HG03196 (cell line): ENCODE results near the gene MINDY3.

Experiments used
- ATAC-seq: cut with Tn5 transposase; IDR thresholded peaks from one replicate; pipeline ENCODE4 v1.9.1; 2021; ENCODE audit not compliant: unreplicated experiment

MINDY3 gene

DNA sequence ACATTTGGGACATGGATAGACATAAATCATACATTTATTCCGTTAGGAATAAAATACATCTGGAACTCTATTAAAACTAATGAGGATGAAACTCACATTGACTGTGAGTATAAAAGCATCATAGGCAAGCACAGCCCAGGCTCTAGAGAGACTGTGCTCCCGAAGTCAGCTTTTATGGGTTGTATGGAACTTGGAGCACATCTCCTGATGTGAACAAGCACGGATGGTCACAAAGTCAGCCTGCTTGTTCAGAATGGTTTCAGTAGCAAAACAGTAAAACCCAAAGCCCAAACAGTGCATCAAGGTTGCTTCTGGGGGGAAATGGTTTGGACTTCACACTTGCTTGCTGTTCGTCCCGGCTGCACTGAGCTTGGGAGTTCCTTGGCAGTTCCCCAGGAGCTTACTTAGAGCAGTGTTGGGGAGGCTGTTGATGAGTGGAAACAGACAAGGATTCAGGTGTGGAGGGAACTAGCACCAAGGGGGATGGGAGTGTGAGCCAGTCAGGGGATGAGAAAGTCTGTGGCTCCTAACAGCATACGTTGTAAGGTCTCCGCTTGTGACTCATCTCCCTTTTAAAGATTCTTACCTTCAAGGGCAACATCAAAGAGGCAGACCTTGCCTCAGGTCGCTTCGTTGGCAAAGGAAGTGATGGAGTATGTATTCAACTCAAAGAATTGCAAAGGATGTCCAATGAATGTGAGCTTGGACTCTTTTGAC is 120.9 kb downstream of the MINDY3 start:
- ATAC-seq = no peak

DNA sequence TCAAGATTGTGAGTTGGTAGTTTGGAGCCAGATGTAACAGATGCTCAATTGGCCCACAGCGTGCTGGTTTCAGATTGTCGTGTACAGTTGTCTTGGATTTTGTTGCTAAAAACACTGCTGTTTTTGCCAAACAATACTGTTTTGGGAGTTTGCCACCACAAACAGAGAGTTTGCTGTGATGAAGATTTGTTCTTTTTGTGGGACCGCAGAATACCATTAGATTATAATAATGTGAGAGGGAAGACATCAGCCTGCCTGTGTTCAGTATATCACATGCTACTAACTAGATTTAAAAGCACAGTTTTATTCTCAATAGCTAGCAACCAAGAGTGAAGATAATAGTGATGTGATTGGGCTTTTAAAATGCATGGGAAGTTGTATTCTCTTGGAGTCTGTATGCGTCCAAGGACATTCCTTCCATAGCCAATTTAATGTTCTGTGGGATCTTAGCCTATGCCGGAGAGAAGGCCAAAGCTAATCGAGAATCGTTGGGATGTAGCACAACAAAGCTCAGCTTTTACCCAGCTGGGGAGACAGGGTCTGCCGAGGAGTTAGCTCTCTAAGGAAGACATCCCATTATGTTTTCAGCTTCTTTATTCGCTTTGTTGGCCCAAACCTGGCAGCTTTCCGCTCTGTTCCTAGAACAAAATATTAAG is 121.9 kb downstream of the MINDY3 start:
- no peak for ATAC-seq

DNA sequence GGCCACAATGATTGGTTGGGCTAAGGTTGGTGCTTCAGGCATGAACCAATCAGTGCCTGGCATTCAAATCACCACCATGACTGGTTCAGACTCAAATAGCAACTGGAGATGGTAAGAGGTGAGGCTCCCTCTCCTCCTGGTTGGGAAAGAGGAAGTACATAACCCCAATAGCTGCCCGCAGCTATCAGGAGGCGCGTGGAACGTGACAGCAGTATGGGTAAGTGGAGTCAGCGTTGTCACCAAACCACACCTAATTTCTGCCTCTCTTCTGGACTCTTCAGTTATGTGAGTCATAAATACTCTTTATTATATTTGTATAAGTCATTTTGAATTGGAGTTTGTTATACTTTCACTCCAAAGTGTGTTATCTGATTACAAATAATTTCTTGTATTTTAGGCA is 122.7 kb downstream of the MINDY3 start:
- ATAC-seq = no peak

DNA sequence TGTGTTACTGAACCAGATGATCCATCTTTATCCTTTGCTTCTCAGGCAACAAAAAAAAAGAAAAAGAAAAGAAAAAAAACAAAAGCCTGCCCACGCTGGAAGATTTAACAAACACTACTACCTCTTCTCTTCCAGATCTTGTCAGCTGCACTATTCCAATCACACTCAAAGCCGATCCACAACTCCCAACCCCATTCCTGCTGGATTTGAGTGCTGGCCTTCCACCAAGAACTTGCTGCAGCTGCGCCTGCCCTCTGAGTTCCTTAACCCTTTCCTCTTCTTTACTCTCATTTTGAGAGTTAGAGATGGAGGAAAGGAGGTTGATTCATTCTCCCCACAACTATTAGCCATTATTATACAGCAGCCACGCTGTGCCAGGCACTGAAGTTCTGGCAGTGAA is 124.5 kb downstream of the MINDY3 start:
- ATAC-seq = no peak

- no peak for ATAC-seq
These were observed 130.0 kb downstream of the MINDY3 start for GRCh38 chr10:15730341-15730740.

DNA sequence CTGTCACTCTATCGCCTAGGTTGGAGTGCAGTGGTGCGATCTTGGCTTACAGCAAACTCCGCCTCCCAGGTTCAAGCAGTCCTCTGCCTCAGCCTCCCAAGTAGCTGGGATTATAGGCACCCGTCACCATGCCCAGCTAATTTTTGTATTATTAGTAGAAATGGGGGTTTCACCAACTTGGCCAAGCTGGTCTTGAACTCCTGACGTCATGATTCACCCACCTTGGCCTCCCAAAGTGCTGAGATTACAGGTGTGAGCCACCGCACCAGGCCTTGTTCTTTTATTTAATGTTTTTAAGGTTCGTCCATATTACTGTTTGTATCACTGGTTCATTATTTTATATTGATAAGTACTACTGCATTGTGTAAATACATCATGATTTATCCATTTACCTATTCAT is 130.4 kb downstream of the MINDY3 start:
- ATAC-seq = no peak
